Brain microvascular endothelial cell (primary cell): ENCODE results near the gene SMIM43.

Source experiments
- DNase-seq: peaks from one replicate; pipeline ENCODE4 v3.0.0-alpha.2; 2020
- H3K27ac ChIP-seq: fragments of 250-450 bp; sonication (Bioruptor Pico); 2 replicates; pipeline ENCODE4 v1.5.1; 2020; ENCODE audit warnings: mild to moderate bottlenecking, moderate library complexity
- H3K27me3 ChIP-seq: fragments of 250-450 bp; sonication (Bioruptor Pico); replicated peaks from 2 replicates; pipeline ENCODE4 v1.5.1; 2020; ENCODE audit warnings: mild to moderate bottlenecking
- H3K36me3 ChIP-seq: fragments of 250-450 bp; sonication (Bioruptor Pico); replicated peaks from 2 replicates; pipeline ENCODE4 v1.5.1; 2020; ENCODE audit warnings: mild to moderate bottlenecking
- H3K4me3 ChIP-seq: 2 replicates; pipeline ENCODE4 v1.5.1; 2011; ENCODE audit warnings: low read depth, mild to moderate bottlenecking, control low read depth, low read length, moderate library complexity
- CTCF ChIP-seq: IDR thresholded peaks from 2 replicates; pipeline ENCODE4 v1.5.1; 2011; ENCODE audit warnings: low read depth, mild to moderate bottlenecking, moderate library complexity, low read length, control low read depth, inconsistent platforms; ENCODE audit errors: missing control alignments
- in situ Hi-C: cut with HindIII; loops from 2 replicates; pipeline ENCODE4 v1.10.0; 2017; ENCODE audit warnings: low sequenced_read_pairs, low pct_ligation_motif_present

The SMIM43 gene

GRCh38 chr4:121724671-121725070 is 40.3 kb downstream of the SMIM43 start:
- in situ Hi-C loops: no loop called here
- H3K36me3 ChIP-seq: no peaks in the 10 kb centered on the region
- H3K27me3 ChIP-seq: no peaks in the 10 kb centered on the region
- TF ChIP-seq CTCF: no peak
- no peak for DNase-seq
- no peak overlapping the region for H3K27ac ChIP-seq
- no peak overlapping the region for H3K4me3 ChIP-seq

DNA sequence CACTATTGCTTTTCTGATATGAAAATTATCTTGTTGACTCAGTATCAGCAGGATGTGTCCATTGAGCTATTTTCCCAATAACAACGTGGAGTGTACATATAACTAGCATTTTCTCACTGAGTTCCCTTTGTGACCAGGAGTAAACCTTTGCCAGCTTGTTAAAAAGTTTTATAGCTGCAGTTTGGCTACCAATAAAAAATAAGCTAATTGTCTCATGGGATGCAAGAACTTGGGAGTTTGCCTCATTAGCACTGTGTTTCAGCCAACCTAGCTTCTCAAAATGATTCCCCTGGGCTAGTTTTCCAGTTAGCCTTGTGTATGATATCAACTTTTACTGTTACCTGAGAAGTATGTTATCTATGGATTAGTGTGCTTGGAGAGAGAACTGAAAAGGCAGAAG is 43.3 kb downstream of the SMIM43 start:
- Histone ChIP-seq H3K4me3 (no peak overlapping the region), H3K36me3 (no peaks in the 10 kb centered on the region), H3K27ac (no peak overlapping the region), H3K27me3 (no peaks in the 10 kb centered on the region)
- TF ChIP-seq CTCF: no peak
- DNase-seq: no peak
- in situ Hi-C loops: no loop called here

DNA sequence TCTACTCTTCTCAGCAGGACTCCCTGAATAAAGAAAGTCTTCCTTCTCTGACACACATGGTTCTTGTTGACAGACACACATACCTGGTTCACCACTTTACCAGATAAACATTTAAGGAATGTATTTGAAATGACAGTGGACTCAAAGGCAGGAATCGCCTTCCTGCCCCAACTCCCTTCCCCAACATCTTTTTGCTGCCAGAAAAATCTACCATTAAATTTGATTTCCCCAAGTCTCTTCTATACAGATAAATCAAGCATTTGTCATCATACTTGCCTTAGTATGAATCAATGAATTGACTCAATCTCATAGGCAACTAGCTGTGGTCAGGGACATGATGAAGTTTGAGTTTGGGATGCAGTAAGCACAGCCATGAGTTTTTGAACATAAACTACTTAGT is 44.9 kb downstream of the SMIM43 start:
- in situ Hi-C loops: no loop called here
- no peaks in the 10 kb centered on the region for H3K36me3 ChIP-seq
- TF ChIP-seq CTCF: no peak
- no peak overlapping the region for H3K4me3 ChIP-seq
- no peaks in the 10 kb centered on the region for H3K27me3 ChIP-seq
- no peak for DNase-seq
- no peak overlapping the region for H3K27ac ChIP-seq

DNA sequence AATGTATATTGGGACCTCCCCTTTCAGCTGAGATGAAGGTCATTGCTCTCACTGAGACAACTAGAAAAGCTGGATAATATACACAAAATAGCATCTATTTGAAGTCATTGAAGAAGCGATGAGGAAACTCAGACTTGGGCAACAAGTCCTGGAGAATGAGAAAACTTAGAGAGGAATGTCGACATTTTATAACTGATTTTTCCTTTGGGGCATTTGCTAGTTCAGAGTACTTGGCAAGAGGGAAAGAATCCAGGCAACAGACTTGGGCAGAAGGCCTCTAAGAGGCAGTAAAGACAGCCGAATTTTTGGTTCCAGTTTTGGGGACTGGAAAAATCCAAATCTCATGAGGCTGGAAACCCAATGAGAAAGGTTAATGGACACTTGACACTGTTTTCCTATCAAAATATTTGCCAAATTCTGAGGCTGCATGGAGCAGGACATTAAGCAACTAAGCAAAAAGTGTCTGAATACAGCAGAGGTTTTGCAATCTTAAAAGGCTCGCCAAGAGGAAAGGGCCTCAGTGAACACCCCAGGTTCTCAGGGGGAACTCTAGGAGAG is 47.2 kb downstream of the SMIM43 start:
- Histone ChIP-seq H3K36me3 (no peaks in the 10 kb centered on the region), H3K27ac (no peak overlapping the region), H3K27me3 (no peaks in the 10 kb centered on the region), H3K4me3 (no peak overlapping the region)
- TF ChIP-seq CTCF: no peak
- DNase-seq: no peak
- in situ Hi-C loops: no loop called here

GRCh38 chr4:121714548-121714947 is 50.4 kb downstream of the SMIM43 start:
- H3K27me3 ChIP-seq: no peaks in the 10 kb centered on the region
- H3K27ac ChIP-seq: no peak overlapping the region
- no peak for TF ChIP-seq CTCF
- H3K36me3 ChIP-seq: no peaks in the 10 kb centered on the region
- DNase-seq: no peak
- H3K4me3 ChIP-seq: no peak overlapping the region
- in situ Hi-C loops: no loop called here

DNA sequence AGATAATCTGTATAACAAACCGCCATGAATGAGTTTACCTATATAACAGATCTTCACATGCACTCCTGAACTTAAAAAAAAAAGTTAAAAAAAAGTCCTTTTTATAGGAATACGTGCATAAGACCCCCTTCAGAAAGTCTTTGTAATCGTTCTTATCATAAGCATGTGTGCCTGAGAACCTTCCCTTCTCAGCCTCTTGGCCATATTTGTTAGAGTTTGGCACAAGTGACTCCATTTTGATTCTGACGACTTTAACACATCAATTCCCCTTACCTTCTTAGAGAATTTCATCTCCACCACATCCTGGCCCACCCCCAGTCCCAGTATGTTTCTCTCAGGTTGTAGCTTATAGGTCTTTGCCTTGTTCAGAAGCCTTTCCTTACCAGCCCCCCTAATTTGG is 52.2 kb downstream of the SMIM43 start:
- DNase-seq: no peak
- no peaks in the 10 kb centered on the region for H3K27me3 ChIP-seq
- no peak overlapping the region for H3K27ac ChIP-seq
- no peaks in the 10 kb centered on the region for H3K36me3 ChIP-seq
- in situ Hi-C loops: no loop called here
- no peak for TF ChIP-seq CTCF
- no peak overlapping the region for H3K4me3 ChIP-seq
